RCC 7860 (cell line): Measurements from ENCODE around the gene RPTOR.

Experiments
- DNase-seq: peaks from one replicate; pipeline ENCODE4 v3.0.0-alpha.2; 2015; ENCODE audit warnings: low spot score
- FAIRE-seq: peaks from 2 replicates; lab custom pipeline; 2012; peaks lifted over from hg19 to GRCh38; lab: Jason Lieb, UNC

Gene RPTOR

DNA sequence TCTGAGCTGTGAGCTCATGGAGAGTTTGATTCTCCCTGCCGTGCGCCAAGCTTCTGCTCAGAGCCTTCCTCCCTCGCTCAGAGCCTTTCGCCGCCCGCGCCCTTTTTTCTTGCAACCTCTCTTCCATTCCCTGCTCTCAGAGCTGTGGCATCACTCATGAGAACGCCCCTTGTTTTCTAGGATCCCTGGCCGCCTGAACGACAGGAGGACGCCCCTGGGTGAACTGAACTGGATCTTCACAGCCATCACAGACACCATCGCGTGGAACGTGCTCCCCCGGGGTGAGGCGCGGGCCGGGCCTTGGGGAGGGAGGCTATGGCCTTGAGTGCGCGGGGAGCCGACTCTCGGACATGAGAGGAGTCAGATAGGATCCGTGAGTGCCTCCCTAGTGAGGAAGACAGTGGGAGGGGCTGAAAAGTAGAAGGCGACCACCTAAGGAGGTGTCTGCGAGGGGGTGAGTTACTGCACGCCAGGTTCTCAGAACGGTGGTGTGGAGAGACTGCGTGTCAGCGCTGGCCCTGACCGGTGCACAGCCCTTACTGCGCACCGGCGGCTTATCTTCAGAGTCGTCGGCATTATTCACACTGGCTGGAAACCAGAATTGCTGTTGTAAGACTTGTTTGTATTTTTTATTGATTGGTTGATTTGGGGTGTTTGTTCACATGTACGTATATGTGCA lies 277.5 kb downstream of the RPTOR start:
- FAIRE-seq (no peak), DNase-seq (no peak)

- FAIRE-seq (no peak), DNase-seq (no peak)
Observed at GRCh38 chr17:80822700-80823410, 278.2 kb downstream of the RPTOR start.

- DNase-seq (no peak), FAIRE-seq (no peak)
Observed at GRCh38 chr17:80824549-80825470, 280.2 kb downstream of the RPTOR start.

DNA sequence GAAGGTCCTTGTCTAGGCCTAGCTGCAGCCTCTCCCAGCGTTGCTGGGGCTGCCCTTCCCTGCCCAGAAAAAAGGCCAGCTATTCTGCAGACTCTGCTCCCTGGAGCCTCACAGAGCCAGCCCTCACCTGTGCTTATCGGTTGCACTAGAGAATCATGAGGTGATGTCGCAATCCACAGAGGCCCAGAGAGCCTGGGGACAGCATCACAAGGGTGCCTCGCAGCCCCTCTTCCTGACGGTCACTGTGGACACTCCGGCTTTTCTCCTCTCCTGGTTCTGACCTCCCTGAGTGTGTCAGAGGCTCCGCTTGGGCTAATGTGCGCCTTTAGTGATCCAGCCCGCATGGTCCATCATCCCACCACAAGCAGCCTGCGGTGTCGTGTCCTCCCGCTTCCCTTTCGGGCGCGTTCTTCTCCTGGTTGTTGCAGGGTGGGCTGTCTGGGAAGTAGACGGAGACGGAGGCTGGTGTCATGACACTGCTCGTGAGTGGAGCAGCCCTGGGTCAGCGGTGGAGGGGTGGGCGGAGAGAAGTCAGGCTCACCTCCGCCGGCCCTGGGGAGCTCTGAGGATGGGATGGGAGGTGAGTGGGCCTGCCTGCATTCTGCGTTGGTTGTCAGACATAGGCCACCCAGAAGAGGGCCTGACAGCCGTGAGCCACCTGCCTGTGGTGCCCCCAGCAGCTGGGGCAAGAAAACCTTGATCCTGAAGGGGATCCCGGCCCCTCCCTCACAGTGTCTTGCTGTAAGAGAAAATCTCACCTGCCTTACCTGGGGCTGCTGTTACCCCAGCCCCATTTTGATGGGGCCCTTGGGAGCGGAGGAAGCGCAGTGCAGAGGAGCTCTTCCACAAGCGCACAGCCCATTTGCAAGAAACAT lies 281.1 kb downstream of the RPTOR start:
- FAIRE-seq = no peak
- DNase-seq = no peak

DNA sequence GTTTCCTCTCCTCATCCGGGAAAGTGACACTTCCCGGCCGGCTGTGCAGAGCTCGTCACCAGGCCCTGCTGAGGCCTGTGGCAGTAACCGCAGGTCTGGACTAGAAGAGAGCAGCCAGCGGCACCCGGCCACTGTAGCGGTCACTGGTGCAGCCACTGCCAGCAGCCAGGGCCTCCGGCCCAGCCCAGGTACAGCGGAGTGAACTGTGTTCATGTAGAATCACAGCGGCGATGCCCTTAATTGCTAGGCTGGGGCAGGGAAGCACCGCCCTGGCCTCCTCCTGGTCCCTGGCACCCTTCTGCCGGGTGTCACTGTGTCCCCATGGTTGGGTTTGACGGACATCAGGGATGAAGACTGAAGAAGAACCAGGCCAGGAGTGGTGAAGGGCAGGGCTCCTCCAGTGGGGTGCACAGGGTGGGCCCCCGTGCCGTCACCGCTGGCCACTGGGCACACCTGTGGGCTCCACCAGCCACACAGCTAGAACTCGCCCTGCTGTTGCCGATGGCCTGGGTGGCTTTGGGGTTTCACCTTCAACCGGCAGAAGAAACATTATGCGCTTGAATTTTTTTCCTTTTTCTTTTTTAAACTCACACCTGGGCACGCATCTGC lies 281.8 kb downstream of the RPTOR start:
- DNase-seq (no peak), FAIRE-seq (no peak)

- FAIRE-seq (peak; percentile 95), DNase-seq (peak; percentile 92)
Observed at GRCh38 chr17:80826955-80827645, 282.5 kb downstream of the RPTOR start.

DNA sequence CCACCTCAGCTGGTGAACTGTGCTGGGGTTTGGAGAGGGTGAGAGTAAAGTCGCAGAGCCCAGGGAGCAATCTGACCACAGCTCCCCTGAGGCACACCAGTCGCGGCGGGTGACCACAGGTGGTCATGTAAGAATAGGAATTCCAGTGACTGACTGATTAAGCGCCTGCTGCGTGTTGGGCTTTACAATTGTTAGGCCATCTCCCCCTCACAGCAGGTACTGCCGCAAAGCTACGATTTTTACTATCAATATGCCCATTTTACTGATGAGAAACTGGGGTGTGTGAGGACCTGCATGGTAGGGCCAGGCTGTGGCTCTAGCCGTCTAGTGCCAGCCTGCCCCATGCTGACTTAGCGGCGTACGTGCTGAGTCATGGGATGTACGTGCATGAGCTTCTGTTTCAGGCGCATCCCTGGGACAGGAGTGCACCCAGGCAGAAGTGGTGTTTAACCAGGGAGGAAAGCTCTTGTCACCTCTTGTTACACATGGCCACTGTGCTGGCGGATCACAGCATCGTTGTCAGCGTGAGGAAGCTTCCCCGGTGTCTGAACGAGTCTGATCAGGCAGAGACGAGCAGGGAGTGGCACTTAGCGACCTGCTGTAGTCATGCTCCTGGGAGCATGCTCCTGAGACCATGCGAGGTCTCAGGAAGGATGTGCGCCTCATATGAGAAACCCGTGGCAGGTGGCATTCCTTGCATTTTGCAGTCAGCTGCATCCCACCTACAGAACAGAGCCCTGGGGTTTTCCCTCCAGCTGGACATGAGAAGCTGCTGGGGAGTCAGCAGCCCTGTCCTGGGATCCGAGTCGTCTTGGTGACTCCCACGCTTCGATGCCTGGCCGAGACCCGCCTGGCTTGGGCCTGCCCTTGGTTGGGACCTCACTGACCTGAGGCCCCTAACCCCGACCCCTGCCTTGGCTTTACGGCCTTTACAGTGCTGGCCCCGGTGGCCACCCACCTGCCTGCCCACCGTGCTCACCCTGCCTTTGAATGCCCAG lies 283.3 kb downstream of the RPTOR start:
- DNase-seq (peak; percentile 66), FAIRE-seq (no peak)

DNA sequence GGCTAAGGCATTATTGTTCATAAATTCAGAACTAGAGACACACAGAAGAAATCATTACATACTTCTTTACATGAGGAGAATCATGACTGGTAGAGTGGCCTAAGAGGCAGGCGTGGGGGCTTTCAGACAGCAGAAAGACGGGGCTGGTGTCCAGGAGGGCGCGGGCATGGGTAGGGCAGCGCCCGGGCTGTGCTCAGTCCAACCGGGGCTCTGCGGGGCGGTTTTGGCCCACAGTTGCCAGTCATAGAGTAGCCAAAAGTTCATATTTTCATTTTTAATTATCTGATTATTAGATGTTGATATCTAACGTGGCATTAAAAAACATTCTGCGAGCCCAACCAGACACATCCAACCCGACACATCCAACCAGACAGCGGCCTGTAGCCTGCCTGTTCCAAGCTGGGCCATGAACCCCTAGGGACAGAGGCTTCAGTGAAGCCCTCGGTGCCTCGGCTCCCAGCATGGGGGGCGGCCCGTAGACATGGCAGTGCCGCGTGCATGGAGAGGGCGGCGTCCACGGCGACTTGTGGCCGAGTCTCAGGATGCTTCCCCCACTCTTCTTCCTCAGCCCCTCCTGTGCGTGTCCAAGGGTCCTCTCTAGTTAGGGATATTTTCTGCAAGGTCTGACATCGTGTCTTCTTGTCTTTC lies 284.7 kb downstream of the RPTOR start:
- no peak for FAIRE-seq
- DNase-seq = no peak

GRCh38 chr17:80830020-80830780 lies 285.6 kb downstream of the RPTOR start:
- DNase-seq (no peak), FAIRE-seq (no peak)

- DNase-seq (peak; percentile 44), FAIRE-seq (no peak)
Observed at GRCh38 chr17:80831491-80831890, 286.9 kb downstream of the RPTOR start.

DNA sequence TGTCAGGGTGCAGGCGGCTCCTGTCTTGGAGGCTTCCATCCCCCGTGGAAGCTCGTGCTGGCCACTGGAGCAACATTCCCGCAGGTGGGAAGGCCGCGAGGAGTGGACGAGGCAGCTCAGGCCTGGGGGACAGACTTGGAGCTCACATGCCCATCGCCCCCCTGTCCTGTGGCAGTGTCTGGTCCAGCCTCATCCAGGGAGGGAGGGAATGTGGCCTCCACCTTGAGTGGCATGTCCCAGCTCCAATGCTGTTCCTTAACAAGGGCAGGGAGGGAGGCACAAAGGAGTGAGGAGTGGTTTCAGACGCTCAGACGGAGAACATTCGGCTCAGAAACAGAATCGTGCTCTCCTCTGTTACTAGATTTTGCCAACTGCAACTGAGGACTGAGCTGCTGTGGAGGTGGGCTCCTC lies 287.6 kb downstream of the RPTOR start:
- peak; percentile 27 for DNase-seq
- FAIRE-seq = no peak

GRCh38 chr17:80832888-80833583 lies 288.4 kb downstream of the RPTOR start:
- DNase-seq = peak; percentile 98
- peak; percentile 94 for FAIRE-seq

- FAIRE-seq = no peak
Observed at GRCh38 chr17:80833952-80834892, 289.6 kb downstream of the RPTOR start.

DNA sequence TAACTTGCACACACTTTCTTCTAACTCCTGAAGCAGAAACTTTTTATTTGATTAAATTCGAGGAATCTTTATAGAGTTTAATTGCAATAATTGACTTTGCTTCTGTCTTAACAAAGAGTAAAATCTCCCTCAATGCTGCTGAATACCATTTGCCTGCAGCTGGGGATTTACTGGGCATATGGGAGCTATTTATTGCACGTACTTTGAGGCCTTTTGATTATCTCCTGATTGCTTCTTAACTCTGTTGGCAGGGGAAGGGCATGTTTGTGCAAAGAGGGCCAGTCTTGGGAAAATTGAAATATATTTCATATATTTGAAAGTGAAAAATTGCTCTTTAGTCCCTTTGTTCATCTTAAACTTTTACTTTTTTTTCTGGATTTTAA lies 290.2 kb downstream of the RPTOR start:
- FAIRE-seq (no peak), DNase-seq (no peak)

More at GRCh38 chr17:80833952-80834892, 289.6 kb downstream of the RPTOR start:
- no peak for DNase-seq
